ENCODE results near the gene EPS15. TPM values are rescaled to one million over a fixed set of nuclear protein-coding genes. Genes with fewer than 3 reads are reported as not detected.
A peak's percentile ranks its signal among the peaks of the same experiment; 100 is the strongest.

EPS15 gene
- total RNA-seq, 1 donor = 82.2 TPM

- no peak for DNase-seq (ENCODE audit: insufficient read length, low spot score, missing footprints)
- no peaks in the 10 kb centered on the region for H3K27me3 ChIP-seq (ENCODE audit: insufficient read depth, low read length)
- no peaks in the 10 kb centered on the region for H3K79me2 ChIP-seq (ENCODE audit: insufficient read depth, low read length)
- no peak overlapping the region for H3K4me2 ChIP-seq (ENCODE audit: insufficient read depth, low read length)
- no peak overlapping the region for H2AFZ ChIP-seq (ENCODE audit: low read length)
- TF ChIP-seq CTCF (IDR thresholded peaks at IDR 0.05; ENCODE audit: extremely low read depth, low read depth, low read length) = no peak
- H3K27ac ChIP-seq (ENCODE audit: low read depth, low read length) = no peak overlapping the region
- no peaks in the 10 kb centered on the region for H3K9me3 ChIP-seq (ENCODE audit: low read depth, low read length)
- H3K36me3 ChIP-seq (ENCODE audit: insufficient read depth, low read length) = no peaks in the 10 kb centered on the region
- no peaks in the 10 kb centered on the region for H4K20me1 ChIP-seq (ENCODE audit: insufficient read depth, low read length)
- H3K4me1 ChIP-seq (ENCODE audit: insufficient read depth, low read length) = no peaks in the 10 kb centered on the region
- H3K4me3 ChIP-seq (ENCODE audit: insufficient read depth, low read length) = no peak overlapping the region
These were observed 32.8 kb upstream of the EPS15 start for GRCh38 chr1:51551848-51552296.

GRCh38 chr1:51551081-51551480 lies 32.0 kb upstream of the EPS15 start:
- TF ChIP-seq CTCF (IDR thresholded peaks at IDR 0.05; ENCODE audit: extremely low read depth, low read depth, low read length) = no peak
- H2AFZ ChIP-seq (ENCODE audit: low read length) = no peak overlapping the region
- no peaks in the 10 kb centered on the region for H3K4me1 ChIP-seq (ENCODE audit: insufficient read depth, low read length)

GRCh38 chr1:51549901-51550300 lies 30.8 kb upstream of the EPS15 start:
- DNase-seq (ENCODE audit: insufficient read length, low spot score, missing footprints) = no peak
- no peak for TF ChIP-seq CTCF (IDR thresholded peaks at IDR 0.05; ENCODE audit: extremely low read depth, low read depth, low read length)
- no peaks in the 10 kb centered on the region for H3K36me3 ChIP-seq (ENCODE audit: insufficient read depth, low read length)
- H3K4me1 ChIP-seq (ENCODE audit: insufficient read depth, low read length) = no peaks in the 10 kb centered on the region
- no peak overlapping the region for H2AFZ ChIP-seq (ENCODE audit: low read length)
- H3K4me2 ChIP-seq (ENCODE audit: insufficient read depth, low read length) = no peak overlapping the region
- H4K20me1 ChIP-seq (ENCODE audit: insufficient read depth, low read length) = no peaks in the 10 kb centered on the region
- no peaks in the 10 kb centered on the region for H3K27me3 ChIP-seq (ENCODE audit: insufficient read depth, low read length)
- no peaks in the 10 kb centered on the region for H3K79me2 ChIP-seq (ENCODE audit: insufficient read depth, low read length)
- no peak overlapping the region for H3K4me3 ChIP-seq (ENCODE audit: insufficient read depth, low read length)
- H3K27ac ChIP-seq (ENCODE audit: low read depth, low read length) = no peak overlapping the region
- H3K9me3 ChIP-seq (ENCODE audit: low read depth, low read length) = no peaks in the 10 kb centered on the region

More at GRCh38 chr1:51551081-51551480, 32.0 kb upstream of the EPS15 start:
- Histone ChIP-seq H3K4me3 (ENCODE audit: insufficient read depth, low read length) (no peak overlapping the region), H3K9me3 (ENCODE audit: low read depth, low read length) (no peaks in the 10 kb centered on the region), H3K27ac (ENCODE audit: low read depth, low read length) (no peak overlapping the region), H3K36me3 (ENCODE audit: insufficient read depth, low read length) (no peaks in the 10 kb centered on the region), H3K27me3 (ENCODE audit: insufficient read depth, low read length) (no peaks in the 10 kb centered on the region), H4K20me1 (ENCODE audit: insufficient read depth, low read length) (no peaks in the 10 kb centered on the region), H3K4me2 (ENCODE audit: insufficient read depth, low read length) (no peak overlapping the region), H3K79me2 (ENCODE audit: insufficient read depth, low read length) (no peaks in the 10 kb centered on the region)
- no peak for DNase-seq (ENCODE audit: insufficient read length, low spot score, missing footprints)

- no peak overlapping the region for H3K27ac ChIP-seq (ENCODE audit: low read depth, low read length)
- peak overlapping the region; percentile 53 for H2AFZ ChIP-seq (ENCODE audit: low read length)
- H3K4me2 ChIP-seq (ENCODE audit: insufficient read depth, low read length) = no peak overlapping the region
These were observed 30.1 kb upstream of the EPS15 start for GRCh38 chr1:51549016-51549619.

More at GRCh38 chr1:51549016-51549619, 30.1 kb upstream of the EPS15 start:
- Histone ChIP-seq H3K27me3 (ENCODE audit: insufficient read depth, low read length) (no peaks in the 10 kb centered on the region), H3K9me3 (ENCODE audit: low read depth, low read length) (no peaks in the 10 kb centered on the region), H3K36me3 (ENCODE audit: insufficient read depth, low read length) (no peaks in the 10 kb centered on the region), H3K79me2 (ENCODE audit: insufficient read depth, low read length) (no peaks in the 10 kb centered on the region), H4K20me1 (ENCODE audit: insufficient read depth, low read length) (no peaks in the 10 kb centered on the region), H3K4me3 (ENCODE audit: insufficient read depth, low read length) (no peak overlapping the region), H3K4me1 (ENCODE audit: insufficient read depth, low read length) (no peaks in the 10 kb centered on the region)
- DNase-seq (ENCODE audit: insufficient read length, low spot score, missing footprints) = no peak
- no peak for TF ChIP-seq CTCF (IDR thresholded peaks at IDR 0.05; ENCODE audit: extremely low read depth, low read depth, low read length)
